ENCODE measurements around the gene TANK. TPM values are rescaled to one million over a fixed set of nuclear protein-coding genes. Genes with fewer than 3 reads are reported as not detected.
A peak's percentile ranks its signal among the peaks of the same experiment; 100 is the strongest.

The TANK gene
- total RNA-seq, 1 experiment from 2014 or later, result 24.5 TPM

GRCh38 chr2:161243905-161244304 lies 83.7 kb downstream of the TANK start:
- no peaks in the 10 kb centered on the region for H3K9me3 Mint-ChIP-seq
- ChIA-PET CTCF (interaction anchor here (1.3 kb wide), 1 partner anchor 37 kb away, joined by 8 read pairs; no protein-coding TSS in a partner anchor), POLR2A (no interaction called here)
- peaks cover 43% of the 10 kb centered on the region for H3K4me1 Mint-ChIP-seq
- no peak overlapping the region for H3K27ac Mint-ChIP-seq
- no peak for ATAC-seq
- DNase-seq (ENCODE audit: low spot score), result no peak
- TF ChIP-seq ZNF121 (CRISPR knock-in tag; IDR thresholded peaks at IDR 0.05) (no peak), ESRRA (CRISPR knock-in tag; IDR thresholded peaks at IDR 0.05; ENCODE audit: borderline replicate concordance) (no peak), EMX1 (CRISPR knock-in tag; IDR thresholded peaks at IDR 0.05) (no peak), TEAD1 (CRISPR knock-in tag; IDR thresholded peaks at IDR 0.05) (no peak), CREB1 (CRISPR knock-in tag; IDR thresholded peaks at IDR 0.05) (no peak), SMAD3 (CRISPR knock-in tag; IDR thresholded peaks at IDR 0.05; ENCODE audit: borderline replicate concordance) (no peak), ZBTB43 (CRISPR knock-in tag; IDR thresholded peaks at IDR 0.05) (no peak), E2F5 (CRISPR knock-in tag; IDR thresholded peaks at IDR 0.05) (no peak), ATF1 (CRISPR knock-in tag; IDR thresholded peaks at IDR 0.05) (no peak), NR1H2 (CRISPR knock-in tag; IDR thresholded peaks at IDR 0.05) (no peak), ZNF671 (CRISPR knock-in tag; IDR thresholded peaks at IDR 0.05) (no peak), SMAD4 (CRISPR knock-in tag; IDR thresholded peaks at IDR 0.05) (no peak), ETV6 (CRISPR knock-in tag; IDR thresholded peaks at IDR 0.05) (no peak)
- TF ChIP-seq, protein P1, sequence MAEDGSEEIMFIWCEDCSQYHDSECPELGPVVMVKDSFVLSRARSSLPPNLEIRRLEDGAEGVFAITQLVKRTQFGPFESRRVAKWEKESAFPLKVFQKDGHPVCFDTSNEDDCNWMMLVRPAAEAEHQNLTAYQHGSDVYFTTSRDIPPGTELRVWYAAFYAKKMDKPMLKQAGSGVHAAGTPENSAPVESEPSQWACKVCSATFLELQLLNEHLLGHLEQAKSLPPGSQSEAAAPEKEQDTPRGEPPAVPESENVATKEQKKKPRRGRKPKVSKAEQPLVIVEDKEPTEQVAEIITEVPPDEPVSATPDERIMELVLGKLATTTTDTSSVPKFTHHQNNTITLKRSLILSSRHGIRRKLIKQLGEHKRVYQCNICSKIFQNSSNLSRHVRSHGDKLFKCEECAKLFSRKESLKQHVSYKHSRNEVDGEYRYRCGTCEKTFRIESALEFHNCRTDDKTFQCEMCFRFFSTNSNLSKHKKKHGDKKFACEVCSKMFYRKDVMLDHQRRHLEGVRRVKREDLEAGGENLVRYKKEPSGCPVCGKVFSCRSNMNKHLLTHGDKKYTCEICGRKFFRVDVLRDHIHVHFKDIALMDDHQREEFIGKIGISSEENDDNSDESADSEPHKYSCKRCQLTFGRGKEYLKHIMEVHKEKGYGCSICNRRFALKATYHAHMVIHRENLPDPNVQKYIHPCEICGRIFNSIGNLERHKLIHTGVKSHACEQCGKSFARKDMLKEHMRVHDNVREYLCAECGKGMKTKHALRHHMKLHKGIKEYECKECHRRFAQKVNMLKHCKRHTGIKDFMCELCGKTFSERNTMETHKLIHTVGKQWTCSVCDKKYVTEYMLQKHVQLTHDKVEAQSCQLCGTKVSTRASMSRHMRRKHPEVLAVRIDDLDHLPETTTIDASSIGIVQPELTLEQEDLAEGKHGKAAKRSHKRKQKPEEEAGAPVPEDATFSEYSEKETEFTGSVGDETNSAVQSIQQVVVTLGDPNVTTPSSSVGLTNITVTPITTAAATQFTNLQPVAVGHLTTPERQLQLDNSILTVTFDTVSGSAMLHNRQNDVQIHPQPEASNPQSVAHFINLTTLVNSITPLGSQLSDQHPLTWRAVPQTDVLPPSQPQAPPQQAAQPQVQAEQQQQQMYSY (CRISPR knock-in tag; IDR thresholded peaks at IDR 0.05), result no peak
- TF ChIP-seq, protein P2, sequence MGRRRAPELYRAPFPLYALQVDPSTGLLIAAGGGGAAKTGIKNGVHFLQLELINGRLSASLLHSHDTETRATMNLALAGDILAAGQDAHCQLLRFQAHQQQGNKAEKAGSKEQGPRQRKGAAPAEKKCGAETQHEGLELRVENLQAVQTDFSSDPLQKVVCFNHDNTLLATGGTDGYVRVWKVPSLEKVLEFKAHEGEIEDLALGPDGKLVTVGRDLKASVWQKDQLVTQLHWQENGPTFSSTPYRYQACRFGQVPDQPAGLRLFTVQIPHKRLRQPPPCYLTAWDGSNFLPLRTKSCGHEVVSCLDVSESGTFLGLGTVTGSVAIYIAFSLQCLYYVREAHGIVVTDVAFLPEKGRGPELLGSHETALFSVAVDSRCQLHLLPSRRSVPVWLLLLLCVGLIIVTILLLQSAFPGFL (CRISPR knock-in tag; IDR thresholded peaks at IDR 0.05; ENCODE audit: borderline replicate concordance), result no peak
- TF ChIP-seq, protein P3, sequence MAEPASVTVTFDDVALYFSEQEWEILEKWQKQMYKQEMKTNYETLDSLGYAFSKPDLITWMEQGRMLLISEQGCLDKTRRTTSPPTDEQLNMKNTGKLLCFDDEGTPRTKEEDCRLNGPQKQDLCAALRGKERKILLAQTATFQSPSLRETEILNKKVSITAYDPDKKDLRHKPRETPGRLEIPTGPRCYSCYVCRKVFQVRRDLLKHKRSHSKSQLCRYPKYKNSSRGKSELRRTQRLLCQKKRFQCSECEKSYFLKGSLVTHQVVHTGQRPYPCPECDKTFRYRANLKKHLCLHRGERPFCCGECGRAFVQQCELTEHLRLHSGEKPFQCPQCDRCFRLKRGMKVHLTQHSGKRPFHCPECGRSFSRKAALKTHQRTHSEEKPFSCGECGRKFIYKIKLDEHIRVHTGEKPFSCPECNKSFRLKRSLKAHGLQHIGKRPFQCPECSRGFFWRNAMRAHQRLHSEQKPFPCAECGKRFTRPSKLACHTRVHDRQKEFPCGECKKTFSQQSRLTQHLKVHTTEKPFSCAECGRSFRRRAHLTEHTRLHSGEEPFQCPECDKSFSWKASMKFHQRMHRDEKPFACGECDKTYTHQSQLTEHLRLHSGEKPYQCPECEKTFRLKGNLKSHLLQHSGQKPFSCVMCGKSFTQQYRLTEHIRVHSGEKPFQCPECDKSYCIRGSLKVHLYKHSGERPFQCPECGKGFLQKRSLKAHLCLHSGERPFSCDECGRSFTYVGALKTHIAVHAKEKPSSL (CRISPR knock-in tag; conservative IDR thresholded peaks at IDR 0.05), result no peak
- TF ChIP-seq, protein P4, sequence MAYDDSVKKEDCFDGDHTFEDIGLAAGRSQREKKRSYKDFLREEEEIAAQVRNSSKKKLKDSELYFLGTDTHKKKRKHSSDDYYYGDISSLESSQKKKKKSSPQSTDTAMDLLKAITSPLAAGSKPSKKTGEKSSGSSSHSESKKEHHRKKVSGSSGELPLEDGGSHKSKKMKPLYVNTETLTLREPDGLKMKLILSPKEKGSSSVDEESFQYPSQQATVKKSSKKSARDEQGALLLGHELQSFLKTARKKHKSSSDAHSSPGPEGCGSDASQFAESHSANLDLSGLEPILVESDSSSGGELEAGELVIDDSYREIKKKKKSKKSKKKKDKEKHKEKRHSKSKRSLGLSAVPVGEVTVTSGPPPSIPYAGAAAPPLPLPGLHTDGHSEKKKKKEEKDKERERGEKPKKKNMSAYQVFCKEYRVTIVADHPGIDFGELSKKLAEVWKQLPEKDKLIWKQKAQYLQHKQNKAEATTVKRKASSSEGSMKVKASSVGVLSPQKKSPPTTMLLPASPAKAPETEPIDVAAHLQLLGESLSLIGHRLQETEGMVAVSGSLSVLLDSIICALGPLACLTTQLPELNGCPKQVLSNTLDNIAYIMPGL (CRISPR knock-in tag; IDR thresholded peaks at IDR 0.05), result no peak
- TF ChIP-seq, protein P5, sequence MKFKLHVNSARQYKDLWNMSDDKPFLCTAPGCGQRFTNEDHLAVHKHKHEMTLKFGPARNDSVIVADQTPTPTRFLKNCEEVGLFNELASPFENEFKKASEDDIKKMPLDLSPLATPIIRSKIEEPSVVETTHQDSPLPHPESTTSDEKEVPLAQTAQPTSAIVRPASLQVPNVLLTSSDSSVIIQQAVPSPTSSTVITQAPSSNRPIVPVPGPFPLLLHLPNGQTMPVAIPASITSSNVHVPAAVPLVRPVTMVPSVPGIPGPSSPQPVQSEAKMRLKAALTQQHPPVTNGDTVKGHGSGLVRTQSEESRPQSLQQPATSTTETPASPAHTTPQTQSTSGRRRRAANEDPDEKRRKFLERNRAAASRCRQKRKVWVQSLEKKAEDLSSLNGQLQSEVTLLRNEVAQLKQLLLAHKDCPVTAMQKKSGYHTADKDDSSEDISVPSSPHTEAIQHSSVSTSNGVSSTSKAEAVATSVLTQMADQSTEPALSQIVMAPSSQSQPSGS (CRISPR knock-in tag; IDR thresholded peaks at IDR 0.05; ENCODE audit: borderline replicate concordance, low read depth), result no peak
- TF ChIP-seq, protein P6, sequence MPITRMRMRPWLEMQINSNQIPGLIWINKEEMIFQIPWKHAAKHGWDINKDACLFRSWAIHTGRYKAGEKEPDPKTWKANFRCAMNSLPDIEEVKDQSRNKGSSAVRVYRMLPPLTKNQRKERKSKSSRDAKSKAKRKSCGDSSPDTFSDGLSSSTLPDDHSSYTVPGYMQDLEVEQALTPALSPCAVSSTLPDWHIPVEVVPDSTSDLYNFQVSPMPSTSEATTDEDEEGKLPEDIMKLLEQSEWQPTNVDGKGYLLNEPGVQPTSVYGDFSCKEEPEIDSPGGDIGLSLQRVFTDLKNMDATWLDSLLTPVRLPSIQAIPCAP (CRISPR knock-in tag; IDR thresholded peaks at IDR 0.05), result no peak
- H3K36me3 Mint-ChIP-seq, result no peaks in the 10 kb centered on the region
- H3K27me3 Mint-ChIP-seq (ENCODE audit: low read depth), result peaks cover 69% of the 10 kb centered on the region
- H3K4me3 Mint-ChIP-seq, result peak overlapping the region; percentile 84

Data from WTC11 (cell line).